ENCODE measurements around the gene BEST4. TPM values are rescaled to one million over a fixed set of nuclear protein-coding genes. Genes with fewer than 3 reads are reported as not detected.
A peak's percentile ranks its signal among the peaks of the same experiment; 100 is the strongest.

BEST4 gene
- total RNA-seq, 1 experiment from 2014 or later: 1.3 TPM

DNA sequence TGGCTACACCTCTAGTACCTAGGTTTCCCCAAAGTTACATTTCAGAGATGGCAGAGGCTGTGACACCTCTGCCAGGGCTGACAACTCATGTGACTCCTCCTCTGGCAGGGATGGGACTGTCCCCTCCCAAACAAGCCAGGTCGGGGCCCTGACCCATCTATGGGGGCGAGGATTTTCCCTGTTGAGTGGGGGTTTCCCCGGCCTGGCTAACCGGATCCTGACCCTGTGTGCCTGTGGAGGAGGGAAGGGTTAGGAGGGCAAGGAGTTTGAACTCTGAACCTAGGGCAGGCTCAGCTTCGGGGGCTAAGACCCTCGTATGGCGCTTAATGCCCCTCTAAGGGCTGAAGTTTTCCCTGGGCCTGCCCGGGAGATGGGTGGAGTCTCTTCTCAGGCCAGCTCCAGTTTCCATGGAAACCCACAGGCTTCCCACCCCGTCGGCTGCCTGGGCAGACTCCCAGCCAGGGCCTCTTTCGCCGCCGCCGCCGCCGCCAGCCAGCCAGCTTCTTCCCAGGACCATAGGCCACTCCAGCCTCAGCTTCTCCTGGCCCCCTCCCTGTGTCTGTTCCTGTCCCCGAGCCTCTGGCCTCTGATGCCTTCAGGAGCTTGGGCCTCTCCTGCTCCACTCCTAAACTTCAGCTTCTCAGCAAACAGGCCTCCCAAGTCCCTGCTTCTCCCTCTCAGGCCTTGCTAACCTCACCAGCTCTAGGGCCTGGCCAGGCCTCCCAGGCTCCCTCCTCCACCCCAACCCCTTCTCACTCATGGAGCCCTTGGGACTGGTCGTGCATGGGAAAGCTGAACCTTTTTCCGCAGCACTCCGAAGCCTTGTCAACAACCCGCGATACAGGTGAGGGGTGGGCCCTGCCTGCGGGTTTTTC lies 20.3 kb upstream of the BEST4 start, which contains the start of gene BTBD19:
TSS of gene BTBD19 (plus strand) at position 461 of the 875 bp plus-strand sequence. CDS start at position 759, 298 bp downstream.
- BruUV-seq (replicated peaks): no TSS peak
- POLR2A ChIA-PET (ENCODE audit: unreplicated experiment): interaction anchor here (1.1 to 1.2 kb wide), 2 partner anchors 8 to 11 kb away, joined by 5 read pairs; no protein-coding TSS in a partner anchor
- Histone ChIP-seq H3K4me2 (peak within 1 kb of the TSS; percentile 70), H3K27ac (peak within 1 kb of the TSS; percentile 98), H3K27me3 (ENCODE audit: insufficient read depth, low read depth) (no peaks in the 10 kb centered on the region), H3K4me3 (peak within 1 kb of the TSS; percentile 30; the same call in 1 of the 2 replicates), H3K9me2 (ENCODE audit: insufficient read depth) (no peaks in the 10 kb centered on the region), H3K4me1 (replicated peaks; ENCODE audit: insufficient read depth) (peaks cover 87% of the 10 kb centered on the region), H3K36me3 (ENCODE audit: low read depth) (peaks cover 10% of the 10 kb centered on the region; the same call in 1 of the 2 replicates), H3K79me2 (ENCODE audit: low read depth) (peaks cover 19% of the 10 kb centered on the region; the same call in 1 of the 2 replicates), H2AFZ (no peak within 1 kb of the TSS), H3K9me3 (ENCODE audit: insufficient read depth, low read depth) (no peaks in the 10 kb centered on the region), H3F3A (ENCODE audit: insufficient read depth, low read depth) (peaks cover 73% of the 10 kb centered on the region), H4K20me1 (ENCODE audit: insufficient read depth) (no peaks in the 10 kb centered on the region)
- CTCF ChIA-PET: interaction anchor here (0.6 to 1.3 kb wide), 2 partner anchors 9 to 518 kb away, joined by 3 read pairs; no protein-coding TSS in a partner anchor
- TF ChIP-seq EZH2 (IDR thresholded peaks at IDR 0.05; ENCODE audit: low read depth) (no peak), CTCF (conservative IDR thresholded peaks at IDR 0.05) (no peak)
- peak in 1 of 2 experiments; percentile 54 for DNase-seq
- intact Hi-C loops (cut with micrococcal nuclease; ENCODE audit: unreplicated experiment): loop anchor here (10.0 kb wide), 3 partner anchors 73 to 777 kb away; partner anchors contain the start of genes KIF2C, NASP, RNU5D-1 and SLC6A9

DNA sequence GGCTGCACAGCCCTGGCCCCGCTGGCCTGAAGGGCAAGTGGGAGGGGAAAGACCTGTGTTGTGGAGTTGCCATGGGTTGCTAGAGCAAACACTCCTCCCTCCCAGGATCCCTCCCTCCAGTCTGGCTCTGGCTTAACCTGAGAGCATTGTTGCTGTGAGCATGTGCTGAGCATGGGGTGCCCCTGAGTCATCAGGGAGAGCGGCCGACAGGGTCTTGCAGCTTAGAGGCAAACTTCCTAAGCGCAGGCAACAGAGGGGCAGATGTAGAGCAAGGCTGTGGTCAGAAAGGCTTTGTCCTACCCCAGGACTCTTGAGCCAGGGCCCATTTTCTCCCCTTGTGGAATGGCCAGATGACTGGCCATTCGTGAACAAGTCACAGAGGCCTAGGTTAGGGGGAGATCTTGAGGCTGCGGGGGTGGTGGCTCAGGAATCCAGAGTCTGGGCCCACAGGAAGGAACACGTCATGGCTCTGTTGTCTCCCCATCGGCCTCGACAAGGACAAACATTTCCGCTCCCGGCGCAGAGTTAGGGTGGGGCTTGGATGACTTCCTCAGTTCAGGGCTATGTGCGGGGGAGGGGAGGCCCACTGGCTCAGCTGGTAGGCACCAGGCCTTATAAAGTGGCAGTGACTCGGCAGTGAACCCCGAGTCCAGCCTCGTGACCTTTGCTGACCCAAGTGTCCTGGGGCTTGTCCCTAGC lies 19.5 kb upstream of the BEST4 start:
- Histone ChIP-seq H3K36me3 (ENCODE audit: low read depth) (peaks cover 10% of the 10 kb centered on the region; the same call in 1 of the 2 replicates), H3K4me2 (peak overlapping the region; percentile 70), H3K4me1 (replicated peaks; ENCODE audit: insufficient read depth) (peaks cover 95% of the 10 kb centered on the region), H3K27ac (peak overlapping the region; percentile 98), H3K9me3 (ENCODE audit: insufficient read depth, low read depth) (no peaks in the 10 kb centered on the region), H4K20me1 (ENCODE audit: insufficient read depth) (no peaks in the 10 kb centered on the region), H3K27me3 (ENCODE audit: insufficient read depth, low read depth) (no peaks in the 10 kb centered on the region), H3K4me3 (peak overlapping the region; percentile 30; the same call in 1 of the 2 replicates), H3K79me2 (ENCODE audit: low read depth) (peaks cover 21% of the 10 kb centered on the region; the same call in 1 of the 2 replicates), H3K9me2 (ENCODE audit: insufficient read depth) (no peaks in the 10 kb centered on the region), H2AFZ (no peak overlapping the region), H3F3A (ENCODE audit: insufficient read depth, low read depth) (peaks cover 81% of the 10 kb centered on the region)
- no peak for TF ChIP-seq CTCF (conservative IDR thresholded peaks at IDR 0.05)
- TF ChIP-seq EZH2 (IDR thresholded peaks at IDR 0.05; ENCODE audit: low read depth): no peak
- BruUV-seq (replicated peaks): TSS peak; percentile 24
- peak; percentile 99 for DNase-seq
- intact Hi-C loops (cut with micrococcal nuclease; ENCODE audit: unreplicated experiment): loop anchor here (2.0 to 10.0 kb wide), 5 partner anchors 73 to 879 kb away; partner anchors contain the start of genes ARMH1, GPBP1L1, KIF2C and NASP
- ChIA-PET CTCF (interaction anchor here (0.6 kb wide), 1 partner anchor 518 kb away, joined by 3 read pairs; no protein-coding TSS in a partner anchor), POLR2A (ENCODE audit: unreplicated experiment) (interaction anchor here (0.6 to 1.2 kb wide), 2 partner anchors 12 to 85 kb away, joined by 5 to 8 read pairs; no protein-coding TSS in a partner anchor)

All from PC-9 (cell line).